A375 (cell line): ENCODE results near the gene PXDN. TPM values are rescaled to one million over a fixed set of nuclear protein-coding genes. Genes with fewer than 3 reads are reported as not detected.

Experiments used
- total RNA-seq: library from RNA; depleted of rRNA; stranded (reverse); fragments of >200 nt; shearing (Covaris generic); gene quantifications from 2 replicates; pipeline ENCODE4 v1.2.3, GENCODE V29; 2014; rRNA removed

Gene PXDN
- 26.3 and 28.0 TPM in 2 replicates for total RNA-seq

GRCh38 chr2:1744446-1745170 is at the start of gene PXDN:
TSS of gene PXDN (minus strand) at chr2:1744515. CDS start at chr2:1744455, 60 bp downstream.

